ENCODE data around the gene FCN2.

The FCN2 gene

DNA sequence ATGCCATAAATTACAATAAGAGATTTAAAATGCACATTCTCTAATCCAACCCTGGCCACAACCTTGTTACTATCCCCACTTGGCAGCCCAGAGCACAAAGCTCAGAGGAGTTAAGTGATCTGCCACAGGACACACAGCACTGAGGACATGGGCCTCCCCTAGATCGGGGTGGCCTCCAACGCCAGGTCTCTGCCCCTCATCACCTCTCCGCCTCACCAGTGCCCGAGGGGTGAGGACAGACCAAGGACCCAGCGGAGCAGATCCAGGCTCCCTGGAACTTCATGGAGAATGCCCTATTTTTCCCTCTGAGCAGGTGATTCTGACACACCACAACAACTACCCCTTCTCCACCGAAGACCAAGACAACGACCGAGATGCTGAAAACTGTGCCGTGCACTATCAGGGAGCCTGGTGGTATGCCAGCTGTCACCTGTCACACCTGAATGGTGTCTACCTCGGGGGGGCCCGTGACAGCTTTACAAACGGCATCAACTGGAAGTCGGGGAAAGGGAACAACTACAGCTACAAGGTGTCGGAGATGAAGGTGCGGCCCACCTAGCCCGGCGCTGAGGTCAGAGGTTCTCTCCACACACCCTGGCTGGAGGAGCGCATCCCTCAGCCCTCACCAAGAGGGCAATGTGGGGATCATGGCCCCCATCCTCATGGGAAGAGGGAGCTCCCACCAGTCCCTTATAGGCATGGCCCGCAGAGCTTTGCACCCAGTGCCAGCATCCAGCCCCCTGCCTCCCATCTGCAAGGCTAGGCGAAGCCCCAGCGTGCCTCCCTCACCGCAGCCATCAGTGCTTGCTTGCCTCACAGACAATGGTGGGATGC is 12.5 kb upstream of the FCN2 start:
- TF ChIP-seq, protein P1, sequence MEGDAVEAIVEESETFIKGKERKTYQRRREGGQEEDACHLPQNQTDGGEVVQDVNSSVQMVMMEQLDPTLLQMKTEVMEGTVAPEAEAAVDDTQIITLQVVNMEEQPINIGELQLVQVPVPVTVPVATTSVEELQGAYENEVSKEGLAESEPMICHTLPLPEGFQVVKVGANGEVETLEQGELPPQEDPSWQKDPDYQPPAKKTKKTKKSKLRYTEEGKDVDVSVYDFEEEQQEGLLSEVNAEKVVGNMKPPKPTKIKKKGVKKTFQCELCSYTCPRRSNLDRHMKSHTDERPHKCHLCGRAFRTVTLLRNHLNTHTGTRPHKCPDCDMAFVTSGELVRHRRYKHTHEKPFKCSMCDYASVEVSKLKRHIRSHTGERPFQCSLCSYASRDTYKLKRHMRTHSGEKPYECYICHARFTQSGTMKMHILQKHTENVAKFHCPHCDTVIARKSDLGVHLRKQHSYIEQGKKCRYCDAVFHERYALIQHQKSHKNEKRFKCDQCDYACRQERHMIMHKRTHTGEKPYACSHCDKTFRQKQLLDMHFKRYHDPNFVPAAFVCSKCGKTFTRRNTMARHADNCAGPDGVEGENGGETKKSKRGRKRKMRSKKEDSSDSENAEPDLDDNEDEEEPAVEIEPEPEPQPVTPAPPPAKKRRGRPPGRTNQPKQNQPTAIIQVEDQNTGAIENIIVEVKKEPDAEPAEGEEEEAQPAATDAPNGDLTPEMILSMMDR (IDR thresholded peaks at IDR 0.05; ENCODE audit: extremely low read depth, insufficient read depth, missing control alignments) = no peak
- DNase-seq (ENCODE audit: low spot score) = no peak
- in situ Hi-C loops (cut with MboI; ENCODE audit: low pct_unique_long_range_greater_than_20kb, low sequenced_read_pairs, unreplicated experiment) = no loop called here

- TF ChIP-seq, protein P1 (IDR thresholded peaks at IDR 0.05; ENCODE audit: extremely low read depth, insufficient read depth, missing control alignments) = no peak
- in situ Hi-C loops (cut with MboI; ENCODE audit: low pct_unique_long_range_greater_than_20kb, low sequenced_read_pairs, unreplicated experiment) = no loop called here
- no peak for DNase-seq (ENCODE audit: low spot score)
Observed at GRCh38 chr9:134868751-134869553, 11.7 kb upstream of the FCN2 start.

GRCh38 chr9:134869554-134870300 is 10.9 kb upstream of the FCN2 start:
- peak; percentile 42 for DNase-seq (ENCODE audit: low spot score)
- TF ChIP-seq, protein P1 (IDR thresholded peaks at IDR 0.05; ENCODE audit: extremely low read depth, insufficient read depth, missing control alignments) = no peak
- in situ Hi-C loops (cut with MboI; ENCODE audit: low pct_unique_long_range_greater_than_20kb, low sequenced_read_pairs, unreplicated experiment) = no loop called here

- TF ChIP-seq, protein P1 (IDR thresholded peaks at IDR 0.05; ENCODE audit: extremely low read depth, insufficient read depth, missing control alignments) = no peak
- no peak for DNase-seq (ENCODE audit: low spot score)
- in situ Hi-C loops (cut with MboI; ENCODE audit: low pct_unique_long_range_greater_than_20kb, low sequenced_read_pairs, unreplicated experiment) = no loop called here
Observed at GRCh38 chr9:134870301-134870694, 10.3 kb upstream of the FCN2 start.

GRCh38 chr9:134870746-134871662 is 9.6 kb upstream of the FCN2 start:
- in situ Hi-C loops (cut with MboI; ENCODE audit: low pct_unique_long_range_greater_than_20kb, low sequenced_read_pairs, unreplicated experiment) = no loop called here
- TF ChIP-seq, protein P1 (IDR thresholded peaks at IDR 0.05; ENCODE audit: extremely low read depth, insufficient read depth, missing control alignments) = no peak
- no peak for DNase-seq (ENCODE audit: low spot score)
